CD14-positive monocyte (primary cell): ENCODE measurements around the gene PLA2G3. TPM values are rescaled to one million over a fixed set of nuclear protein-coding genes. Genes with fewer than 3 reads are reported as not detected.

Source experiments
- DNase-seq, 3 donors: peaks; one replicate each; pipeline ENCODE4 v3.0.0-alpha.2; 2011 to 2022
- H2AFZ ChIP-seq: 2 replicates; pipeline ENCODE4 v1.6.0; 2012; ENCODE audit warnings: mild to moderate bottlenecking, low read depth, low read length, inconsistent platforms; ENCODE audit not compliant: insufficient read depth, poor library complexity, severe bottlenecking
- H3K27ac ChIP-seq, 2 donors: 1 replicate in 1 of 2; 2 replicates in 1 of 2; pipeline ENCODE4 v1.5.1; 2012 to 2013; ENCODE audit warnings: low read length in 2 of 2, control low read depth in 1 of 2, inconsistent platforms in 1 of 2, low read depth in 1 of 2, mild to moderate bottlenecking in 1 of 2
- H3K27me3 ChIP-seq, 2 donors: one replicate each; pipeline versions ENCODE4 v1.6.0 to v1.6.1; 2011 to 2013; ENCODE audit warnings: low read length in 2 of 2; ENCODE audit not compliant: control insufficient read depth in 2 of 2, insufficient read depth in 2 of 2
- H3K36me3 ChIP-seq, 2 donors: replicated peaks in 1 of 2; 1 replicate in 1 of 2; 2 replicates in 1 of 2; pipeline versions ENCODE4 v1.5.1 to v1.6.1; 2012 to 2013; ENCODE audit warnings: low read length in 2 of 2, control low read depth in 1 of 2, inconsistent platforms in 1 of 2, mild to moderate bottlenecking in 1 of 2; ENCODE audit not compliant: insufficient read depth in 2 of 2, control insufficient read depth in 1 of 2
- H3K4me1 ChIP-seq, 2 donors: 1 replicate in 1 of 2; 2 replicates in 1 of 2; pipeline versions ENCODE4 v1.5.1 to v1.6.1; 2012 to 2013; ENCODE audit warnings: low read length in 2 of 2, control low read depth in 1 of 2, inconsistent platforms in 1 of 2, mild to moderate bottlenecking in 1 of 2, moderate library complexity in 1 of 2; ENCODE audit not compliant: insufficient read depth in 2 of 2, control insufficient read depth in 1 of 2
- H3K4me2 ChIP-seq: replicated peaks from 2 replicates; pipeline ENCODE3; 2012; ENCODE audit warnings: low read length, moderate library complexity, mild to moderate bottlenecking; ENCODE audit not compliant: poor library complexity, severe bottlenecking; ENCODE audit errors: extremely low read depth
- H3K4me3 ChIP-seq, 3 experiments: fragments of 200-600 bp in 1 of 3; sonication (generic) in 1 of 3; replicated peaks in 1 of 3; 1 replicate in 2 of 3; 2 replicates in 1 of 3; pipeline ENCODE4 v1.5.1; 2011 to 2013; ENCODE audit warnings: low read length in 3 of 3, mild to moderate bottlenecking in 3 of 3, control low read depth in 2 of 3, low read depth in 2 of 3, inconsistent platforms in 1 of 3, moderate library complexity in 1 of 3
- H3K79me2 ChIP-seq: 2 replicates; pipeline ENCODE4 v1.6.0; 2012; ENCODE audit warnings: mild to moderate bottlenecking, control low read depth, inconsistent platforms, low read length, moderate library complexity; ENCODE audit not compliant: insufficient read depth
- H3K9ac ChIP-seq: 2 replicates; pipeline ENCODE4 v1.6.0; 2017; ENCODE audit warnings: low read length, mild to moderate bottlenecking; ENCODE audit not compliant: insufficient read depth, poor library complexity, severe bottlenecking
- H3K9me3 ChIP-seq, 2 donors: replicated peaks in 1 of 2; 1 replicate in 1 of 2; 2 replicates in 1 of 2; pipeline versions ENCODE4 v1.5.1 to v1.6.1; 2012 to 2013; ENCODE audit warnings: low read length in 2 of 2, control low read depth in 1 of 2; ENCODE audit not compliant: control insufficient read depth in 1 of 2, insufficient read depth in 1 of 2
- H4K20me1 ChIP-seq: 2 replicates; pipeline ENCODE4 v1.6.0; 2012; ENCODE audit warnings: mild to moderate bottlenecking, low read length, control low read depth, moderate library complexity; ENCODE audit not compliant: insufficient read depth
- H3K27ac Mint-ChIP-seq, 7 donors: one replicate each; pipeline ENCODE4 v1.8.0; 2020; ENCODE audit warnings: mild to moderate bottlenecking in 7 of 7, mixed read lengths in 7 of 7, moderate library complexity in 6 of 7, inconsistent platforms in 2 of 7
- H3K27me3 Mint-ChIP-seq, 3 donors: one replicate each; pipeline ENCODE4 v1.8.0; 2021 to 2022; ENCODE audit warnings: low read depth in 3 of 3, mild to moderate bottlenecking in 3 of 3, mixed read lengths in 3 of 3, moderate library complexity in 3 of 3, inconsistent platforms in 1 of 3
- H3K36me3 Mint-ChIP-seq, 2 donors: one replicate each; pipeline ENCODE4 v1.8.0; 2020; ENCODE audit warnings: mixed read lengths in 2 of 2, inconsistent platforms in 1 of 2, mild to moderate bottlenecking in 1 of 2
- H3K4me1 Mint-ChIP-seq: one replicate; pipeline ENCODE4 v1.8.0; 2020; ENCODE audit warnings: mild to moderate bottlenecking, mixed read lengths
- H3K4me3 Mint-ChIP-seq, 2 donors: one replicate each; pipeline ENCODE4 v1.8.0; 2020; ENCODE audit warnings: mild to moderate bottlenecking in 2 of 2, mixed read lengths in 2 of 2, moderate library complexity in 1 of 2
- H3K9me3 Mint-ChIP-seq, 7 donors: one replicate each; pipeline ENCODE4 v1.8.0; 2020 to 2022; ENCODE audit warnings: mixed read lengths in 7 of 7, mild to moderate bottlenecking in 6 of 7, moderate library complexity in 6 of 7, inconsistent platforms in 2 of 7
- CTCF ChIP-seq: fragments of 200-600 bp; IDR thresholded peaks from one replicate; pipeline ENCODE4 v1.8.0; 2022; ENCODE audit warnings: antibody characterized with exemption, mild to moderate bottlenecking
- WGBS: methylation state at CpG from one replicate; pipeline ENCODE4 v1.1.5; 2013; ENCODE audit warnings: missing lambda C conversion rate; ENCODE audit not compliant: insufficient coverage; 5-methylcytosine and 5-hydroxymethylcytosine counted together
- intact Hi-C, 2 donors: fragments of 100-400 bp; cut with micrococcal nuclease; formaldehyde crosslinking; loops; one replicate each; pipeline versions ENCODE4 v1.15.0 to v1.15.1; 2023
- polyA plus RNA-seq, 3 donors: library from polyadenylated mRNA; depleted of rRNA in 1 of 3; unstranded in 2 of 3; stranded (reverse) in 1 of 3; fragments of 300-500 nt in 2 of 3; fragments of >200 nt in 1 of 3; fragmentation: Illumina TruSeq in 2 of 3; gene quantifications; 1 replicate in 2 of 3; 2 replicates in 1 of 3; pipeline ENCODE4 v1.2.3, GENCODE V29; 2012 to 2021

PLA2G3 gene
- polyA plus RNA-seq, 3 donors: not detected

- Histone ChIP-seq H3K36me3 (no peaks in the 10 kb centered on the region), H3K27ac (no peak overlapping the region), H4K20me1 (no peaks in the 10 kb centered on the region), H3K9ac (no peak overlapping the region), H3K9me3 (no peaks in the 10 kb centered on the region), H3K27me3 (no peaks in the 10 kb centered on the region), H3K4me3 (no peak overlapping the region), H3K79me2 (no peaks in the 10 kb centered on the region), H3K4me2 (no peak overlapping the region), H2AFZ (no peak overlapping the region), H3K4me1 (peaks cover 6 to 7% of the 10 kb centered on the region in 2 donors)
- H3K4me1 Mint-ChIP-seq: peaks cover 8% of the 10 kb centered on the region
- H3K9me3 Mint-ChIP-seq: peaks cover 0 to 2% (median 0%) of the 10 kb centered on the region in 7 donors
- no peaks in the 10 kb centered on the region for H3K36me3 Mint-ChIP-seq
- DNase-seq: no peak
- intact Hi-C loops: no loop called here
- no peak overlapping the region for H3K27ac Mint-ChIP-seq
- WGBS: 89% methylated on average over 3 of the region's 3 CpGs
- H3K4me3 Mint-ChIP-seq: no peak overlapping the region
- no peak for TF ChIP-seq CTCF
- peaks cover 3 to 8% (median 3%) of the 10 kb centered on the region in 3 donors for H3K27me3 Mint-ChIP-seq
Observed at GRCh38 chr22:31124290-31124689, 16.0 kb downstream of the PLA2G3 start.

GRCh38 chr22:31123292-31123602 lies 17.1 kb downstream of the PLA2G3 start:
- H3K79me2 ChIP-seq: no peaks in the 10 kb centered on the region
- no peak overlapping the region for H3K9ac ChIP-seq
- H3K4me1 ChIP-seq: peaks cover 6 to 7% of the 10 kb centered on the region in 2 donors
- H3K27me3 ChIP-seq: no peaks in the 10 kb centered on the region
- Mint-ChIP-seq H3K9me3 (peaks cover 0 to 2% (median 0%) of the 10 kb centered on the region in 7 donors), H3K36me3 (no peaks in the 10 kb centered on the region), H3K27ac (no peak overlapping the region), H3K4me1 (peaks cover 8% of the 10 kb centered on the region), H3K4me3 (no peak overlapping the region), H3K27me3 (peaks cover 3 to 8% (median 6%) of the 10 kb centered on the region in 3 donors)
- no peak overlapping the region for H3K4me3 ChIP-seq
- H3K9me3 ChIP-seq: no peaks in the 10 kb centered on the region
- no peak overlapping the region for H2AFZ ChIP-seq
- no peaks in the 10 kb centered on the region for H4K20me1 ChIP-seq
- WGBS: 93% methylated on average over 3 of the region's 4 CpGs
- H3K27ac ChIP-seq: no peak overlapping the region
- H3K36me3 ChIP-seq: no peaks in the 10 kb centered on the region
- intact Hi-C loops: no loop called here
- H3K4me2 ChIP-seq: no peak overlapping the region
- DNase-seq: no peak
- no peak for TF ChIP-seq CTCF
